Testis (tissue), 2 donors: Measurements from ENCODE around the gene CFAP57.

ENCODE experiments used
- CTCF ChIP-seq, 3 experiments: fragments of 450-650 bp in 2 of 3; fragments of 200-600 bp in 1 of 3; sonication (generic) in 1 of 3; IDR thresholded peaks; one replicate each; pipeline ENCODE4 v1.5.1; 2016 to 2019; ENCODE audit warnings: antibody characterized with exemption in 3 of 3, mild to moderate bottlenecking in 2 of 3, moderate library complexity in 1 of 3
- POLR2A ChIP-seq: fragments of 450-650 bp; IDR thresholded peaks from one replicate; pipeline ENCODE4 v1.6.1; 2017; ENCODE audit warnings: antibody characterized with exemption, mild to moderate bottlenecking, moderate library complexity

GRCh38 chr1:43135857-43136781, 36.0 kb upstream of the CFAP57 start:
- TF ChIP-seq CTCF (IDR thresholded peaks at IDR 0.05) (no peak), POLR2A (no peak)
